ENCODE data around the gene RARB.

RARB gene

GRCh38 chr3:25508901-25509300 is 80.8 kb downstream of the RARB start:
- no peak for DNase-seq

DNA sequence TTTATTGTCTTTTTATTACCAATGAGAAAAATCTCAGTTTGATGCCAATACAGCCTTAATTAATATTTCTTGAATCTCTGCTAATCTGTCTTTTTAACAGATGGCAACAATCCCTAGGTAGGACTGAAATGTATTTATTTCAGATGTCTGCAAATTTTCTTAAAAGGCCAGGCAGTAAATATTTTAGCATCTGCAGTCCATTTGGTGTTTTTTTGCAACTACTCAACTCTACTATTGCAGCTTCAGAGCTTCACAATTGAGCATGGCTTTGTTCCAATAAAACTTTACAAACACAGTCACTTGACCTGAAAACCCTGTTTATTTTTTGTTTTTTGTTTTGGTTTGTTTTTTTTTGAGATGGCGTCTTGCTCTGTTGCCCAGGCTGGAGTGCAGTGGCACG is 82.7 kb downstream of the RARB start:
- DNase-seq, result no peak

GRCh38 chr3:25511972-25512721 is 84.1 kb downstream of the RARB start:
- no peak for DNase-seq

DNA sequence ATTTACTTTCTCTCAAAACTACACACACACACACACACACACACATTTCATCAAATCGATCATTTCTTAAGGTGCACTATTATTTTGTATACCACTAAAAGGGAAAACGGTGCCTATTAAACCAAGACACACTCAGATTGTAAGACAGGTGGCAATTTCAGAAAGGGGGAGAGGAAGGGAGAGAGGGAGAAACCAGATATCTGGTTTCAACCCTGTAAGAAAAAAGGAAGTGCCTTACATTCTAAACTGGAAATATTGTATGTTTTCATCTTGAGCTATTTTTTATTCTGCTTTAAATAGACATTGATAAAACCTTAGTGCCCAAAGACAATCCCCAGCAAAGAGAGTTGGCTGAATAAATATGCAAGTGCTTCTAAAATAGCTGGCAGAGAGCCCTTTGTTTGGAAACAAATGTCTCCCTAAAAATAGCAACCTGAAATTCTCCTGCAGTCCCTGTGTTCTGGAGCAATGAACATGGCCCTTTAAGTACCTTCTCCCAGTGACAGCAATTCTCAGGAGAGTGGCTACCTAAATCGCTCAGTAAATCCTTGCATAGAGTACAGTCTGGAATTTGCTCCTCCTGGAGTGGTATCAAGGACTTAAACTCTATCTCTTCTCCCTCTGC is 85.7 kb downstream of the RARB start:
- DNase-seq, result peak; percentile 45

GRCh38 chr3:25515171-25515570 is 87.1 kb downstream of the RARB start:
- no peak for DNase-seq

DNA sequence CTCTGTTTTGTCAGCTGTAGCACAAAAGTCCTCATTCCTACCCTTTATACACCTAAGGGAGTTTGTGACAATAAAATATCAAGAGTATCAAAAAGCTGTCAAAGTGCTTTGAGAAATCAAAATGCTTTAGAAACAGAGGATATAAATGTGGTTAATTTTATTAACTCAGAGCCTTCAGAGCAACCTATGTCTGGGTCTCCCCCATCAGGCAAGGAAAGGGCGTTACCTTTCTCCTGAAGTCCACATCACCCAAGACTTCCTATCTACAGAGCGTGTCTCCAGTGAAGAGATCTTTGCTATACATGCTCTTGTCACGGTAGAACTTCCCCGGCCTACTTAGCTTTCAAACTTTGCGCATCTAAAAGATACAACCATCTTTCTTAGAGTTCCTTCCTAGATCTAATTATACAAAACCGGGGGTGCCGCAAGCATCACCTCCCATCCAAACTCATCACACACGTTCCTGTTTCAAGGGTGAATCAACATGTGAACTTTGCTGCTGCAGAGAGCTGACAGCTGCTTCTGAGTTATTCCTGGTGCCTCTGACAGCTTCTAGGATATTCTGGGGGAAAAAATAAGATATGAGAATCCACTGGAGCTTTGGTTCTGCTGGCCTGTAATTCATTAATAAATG is 93.0 kb downstream of the RARB start:
- DNase-seq, result peak; percentile 56

- no peak for DNase-seq
These were observed 99.3 kb downstream of the RARB start for GRCh38 chr3:25527336-25527735.

DNA sequence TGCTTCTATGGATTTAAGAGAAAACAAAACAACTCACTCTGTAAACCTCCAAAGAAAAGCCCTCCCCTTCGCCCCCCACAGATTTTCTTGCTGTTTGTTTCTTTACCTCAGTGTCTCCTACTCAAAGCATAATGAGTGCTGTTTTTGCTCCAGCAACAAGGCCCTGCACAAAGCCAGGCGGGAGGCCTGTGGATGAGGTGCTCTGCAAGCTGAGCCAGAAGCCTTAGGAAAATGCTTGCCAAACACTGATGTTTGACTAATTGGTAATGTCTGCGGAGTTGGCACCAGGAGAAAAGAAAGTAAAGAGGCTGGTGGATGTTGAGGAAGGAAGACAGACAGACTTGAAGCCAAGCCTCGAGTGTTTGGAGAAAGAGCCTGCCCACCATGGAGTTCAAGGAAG is 99.7 kb downstream of the RARB start:
- peak; percentile 62 for DNase-seq

- DNase-seq, result peak; percentile 17
These were observed 103.9 kb downstream of the RARB start for GRCh38 chr3:25531971-25532370.

- no peak for DNase-seq
These were observed 104.5 kb downstream of the RARB start for GRCh38 chr3:25532431-25533162.

DNA sequence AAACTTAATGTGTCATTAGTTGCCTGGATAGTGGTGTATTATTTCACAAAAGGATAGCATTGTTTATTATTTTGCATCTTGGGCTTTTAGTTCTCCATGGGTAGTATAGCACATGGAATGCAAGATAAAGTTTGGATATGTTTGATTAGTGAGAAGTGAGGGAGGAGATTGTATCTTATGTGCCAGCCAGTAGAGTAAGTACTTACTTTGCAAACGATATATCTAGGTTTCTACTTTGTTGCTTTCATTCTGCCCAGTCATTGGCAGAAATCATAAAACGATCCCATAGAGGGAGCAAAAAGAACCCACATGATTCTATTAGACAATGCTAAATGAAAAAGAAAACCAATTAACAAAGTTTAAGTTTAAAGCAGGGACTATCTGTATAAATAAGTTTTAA is 105.3 kb downstream of the RARB start:
- no peak for DNase-seq

GRCh38 chr3:25534007-25534406 is 105.9 kb downstream of the RARB start:
- DNase-seq, result peak; percentile 5

DNA sequence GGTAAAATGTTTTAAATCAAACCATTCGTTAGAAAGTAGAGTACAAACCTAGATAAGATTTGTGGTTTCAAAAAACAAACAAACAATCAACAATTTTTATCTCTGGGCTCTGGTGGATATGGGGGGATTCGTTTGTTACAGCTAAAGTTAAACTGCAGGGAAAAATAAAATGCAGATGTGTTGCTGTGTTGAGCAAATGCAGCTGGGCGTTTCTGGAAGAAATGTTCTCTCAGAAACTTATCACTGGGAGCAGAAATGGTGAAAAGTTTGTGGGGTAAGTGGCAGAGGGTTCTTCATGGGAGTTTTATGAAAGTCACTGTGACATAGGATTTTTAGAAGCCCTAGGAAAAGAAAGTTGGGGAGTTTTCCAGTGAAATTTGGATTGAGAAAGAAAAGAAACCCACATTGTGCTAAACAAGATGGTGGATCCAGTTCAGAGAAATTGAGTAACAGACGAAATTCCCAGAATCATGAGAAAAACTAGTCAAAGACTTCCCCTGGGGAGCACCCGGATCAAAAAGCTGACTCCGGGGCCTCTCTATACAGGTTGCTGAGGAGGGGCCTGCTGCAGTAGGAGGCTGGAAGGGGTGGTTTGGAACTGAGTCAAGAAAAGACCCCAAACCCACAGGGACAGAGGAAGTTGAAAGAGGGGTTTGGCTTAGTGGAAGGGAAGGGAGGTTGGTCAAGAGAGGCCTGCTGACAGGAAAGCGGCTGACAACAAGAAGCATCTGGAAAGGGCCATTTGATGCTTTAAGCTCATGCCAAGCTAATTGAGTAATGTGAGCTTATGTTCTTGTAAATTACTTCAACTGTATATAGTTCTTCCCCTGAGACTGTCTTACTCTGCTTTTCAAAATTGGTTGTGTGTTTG is 108.7 kb downstream of the RARB start:
- peak; percentile 72 for DNase-seq

DNA sequence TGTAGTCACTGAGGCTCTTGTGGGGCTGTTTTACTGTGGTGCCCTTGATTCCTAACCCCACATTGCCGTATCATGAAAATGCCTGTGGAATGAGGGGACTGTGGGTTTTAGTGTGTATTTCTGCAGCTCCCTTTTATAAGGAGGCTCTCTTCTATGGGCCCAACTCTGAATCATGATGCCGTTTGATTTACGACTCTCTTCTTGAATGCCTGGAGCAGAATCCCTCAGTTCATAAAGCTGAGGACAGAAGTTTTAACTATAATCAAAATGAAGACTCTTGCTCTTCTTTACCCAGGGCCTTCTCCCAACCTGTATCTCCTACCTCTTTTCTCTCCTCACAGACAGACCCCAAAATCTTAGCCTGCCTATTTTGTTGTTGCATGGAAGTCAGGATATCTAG is 109.5 kb downstream of the RARB start:
- DNase-seq, result peak; percentile 46

GRCh38 chr3:25540273-25540672 is 112.2 kb downstream of the RARB start:
- peak; percentile 30 for DNase-seq

GRCh38 chr3:25542492-25543039 is 114.5 kb downstream of the RARB start:
- peak; percentile 42 for DNase-seq

- no peak for DNase-seq
These were observed 119.0 kb downstream of the RARB start for GRCh38 chr3:25547103-25547502.

GRCh38 chr3:25547943-25548674 is 120.0 kb downstream of the RARB start:
- peak; percentile 25 for DNase-seq

DNA sequence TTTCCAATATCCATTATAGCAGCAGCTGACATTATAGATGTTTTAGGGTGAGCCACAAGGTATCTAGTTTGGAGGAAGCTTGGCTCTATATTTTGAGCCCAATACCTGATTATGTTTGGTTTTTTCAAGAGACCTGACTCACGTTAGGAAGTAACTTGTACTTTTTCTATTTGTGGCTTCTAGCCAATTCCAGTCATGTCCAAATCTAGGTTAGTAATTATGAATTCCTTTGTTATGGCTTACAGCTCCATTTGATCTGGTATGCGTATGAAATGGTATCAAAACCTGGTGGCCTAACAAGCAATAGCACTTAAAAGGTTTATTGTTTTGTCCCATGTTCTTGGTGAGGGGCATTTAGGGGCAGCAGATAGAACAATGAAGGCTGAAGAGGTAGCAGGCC is 120.8 kb downstream of the RARB start:
- peak; percentile 52 for DNase-seq

- DNase-seq, result no peak
These were observed 124.2 kb downstream of the RARB start for GRCh38 chr3:25552251-25552650.

DNA sequence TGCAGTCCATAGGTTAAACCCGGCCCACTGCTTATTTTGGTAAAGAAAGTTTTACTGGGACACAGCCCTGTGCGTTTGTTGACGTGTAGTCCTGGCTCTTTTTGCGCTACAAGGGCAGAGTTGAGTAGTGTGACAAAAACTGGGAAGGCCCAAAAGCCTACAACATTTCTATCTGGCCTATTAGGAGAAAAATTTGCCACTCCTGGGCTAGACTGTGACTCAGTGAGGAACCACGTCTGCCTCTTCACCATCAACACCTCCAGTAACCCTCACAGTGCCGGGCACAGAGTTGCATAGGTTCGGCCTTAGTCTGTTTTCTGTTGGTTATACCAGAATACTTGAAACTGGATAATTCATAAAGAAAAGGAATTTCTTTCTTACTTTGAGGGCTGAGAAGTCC is 126.3 kb downstream of the RARB start:
- no peak for DNase-seq
